ENCODE measurements around the gene CHI3L1.

- TF ChIP-seq YY1 (IDR thresholded peaks at IDR 0.05; ENCODE audit: insufficient read depth, insufficient read length) (no peak), ZNF274 (IDR thresholded peaks at IDR 0.05; ENCODE audit: low read depth, low read length) (no peak), SUZ12 (IDR thresholded peaks at IDR 0.05; ENCODE audit: extremely low read depth, insufficient read depth, insufficient read length) (no peak)
Observed at GRCh38 chr1:203129501-203130231, 56.8 kb downstream of the CHI3L1 start.
